Left hindlimb (tissue), 1 donor: ENCODE data around the gene SMOC2.
"Not testable (repeated sequence)": the region's sequence is repeated elsewhere in the genome, so short reads cannot be mapped to it uniquely, and the experiment has no call there.

Experiments
- DNase-seq: peaks from one replicate; pipeline ENCODE4 v3.0.0-alpha.2; 2018

Gene SMOC2

GRCh38 chr6:168692193-168692914, 251.4 kb downstream of the SMOC2 start:
- DNase-seq: no peak

DNA sequence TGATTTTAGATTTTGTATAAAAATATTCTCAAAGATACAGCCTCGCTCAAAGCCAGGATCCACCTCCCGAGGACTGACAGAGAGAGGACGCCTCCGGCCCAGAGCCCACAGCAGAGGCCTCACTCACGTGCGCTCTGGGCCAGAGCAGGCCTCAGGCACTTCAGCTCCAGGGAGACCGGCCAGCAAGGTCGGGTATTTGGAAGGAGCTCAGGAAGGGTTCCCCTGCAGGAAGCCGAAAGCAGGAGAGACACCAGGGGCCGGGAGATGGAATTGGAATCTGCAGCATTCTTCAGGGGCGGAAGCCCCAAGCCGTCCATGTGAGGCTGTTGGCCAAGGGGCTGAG, 251.9 kb downstream of the SMOC2 start:
- not testable (repeated sequence) for DNase-seq

GRCh38 chr6:168694797-168695196, 253.8 kb downstream of the SMOC2 start:
- DNase-seq: not testable (repeated sequence)

- no peak for DNase-seq
Observed at GRCh38 chr6:168695701-168696100, 254.7 kb downstream of the SMOC2 start.

- DNase-seq: no peak
Observed at GRCh38 chr6:168698923-168699322, 257.9 kb downstream of the SMOC2 start.

- DNase-seq: peak; percentile 87
Observed at GRCh38 chr6:168699631-168700295, 258.8 kb downstream of the SMOC2 start.

DNA sequence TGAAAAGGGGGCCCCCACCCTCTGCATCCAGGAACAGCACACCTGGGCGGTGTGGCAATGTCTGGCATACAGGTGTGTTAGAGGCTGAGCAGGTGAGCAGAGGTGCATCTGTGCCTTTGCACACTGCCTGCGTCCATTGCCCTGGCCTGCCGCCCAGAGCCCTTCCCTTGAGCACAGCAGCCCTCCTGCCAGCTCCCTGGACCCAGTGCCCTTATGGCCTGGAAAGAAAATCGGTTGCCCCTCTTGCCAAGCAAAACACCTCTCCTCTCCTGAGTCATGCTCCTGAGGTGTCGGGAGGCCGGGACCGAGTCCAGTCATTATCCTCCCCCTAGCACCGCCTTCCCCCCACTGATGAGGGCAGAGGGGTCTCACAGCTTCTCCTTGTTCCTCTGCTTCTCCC, 259.9 kb downstream of the SMOC2 start:
- DNase-seq: no peak

- no peak for DNase-seq
Observed at GRCh38 chr6:168703990-168704389, 263.0 kb downstream of the SMOC2 start.

DNA sequence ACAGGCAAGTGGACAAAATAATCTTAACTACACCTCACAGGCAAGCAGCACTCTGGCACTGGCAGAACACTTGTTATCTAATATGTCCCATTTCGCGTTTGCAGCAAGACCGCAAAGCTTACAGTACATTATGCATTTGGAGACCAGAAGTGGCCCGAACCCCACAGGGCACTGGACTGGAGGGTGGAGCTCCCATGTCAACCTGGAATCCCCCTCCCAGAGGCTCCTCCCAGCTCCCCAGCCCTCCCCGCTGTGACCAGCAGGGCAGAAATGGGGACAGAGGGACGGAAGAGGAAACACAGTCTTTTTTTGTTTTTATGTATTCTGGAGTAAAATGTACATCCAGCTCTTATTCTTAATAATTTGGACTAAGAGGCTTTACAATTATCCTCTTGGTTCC, 263.7 kb downstream of the SMOC2 start:
- DNase-seq: no peak

DNA sequence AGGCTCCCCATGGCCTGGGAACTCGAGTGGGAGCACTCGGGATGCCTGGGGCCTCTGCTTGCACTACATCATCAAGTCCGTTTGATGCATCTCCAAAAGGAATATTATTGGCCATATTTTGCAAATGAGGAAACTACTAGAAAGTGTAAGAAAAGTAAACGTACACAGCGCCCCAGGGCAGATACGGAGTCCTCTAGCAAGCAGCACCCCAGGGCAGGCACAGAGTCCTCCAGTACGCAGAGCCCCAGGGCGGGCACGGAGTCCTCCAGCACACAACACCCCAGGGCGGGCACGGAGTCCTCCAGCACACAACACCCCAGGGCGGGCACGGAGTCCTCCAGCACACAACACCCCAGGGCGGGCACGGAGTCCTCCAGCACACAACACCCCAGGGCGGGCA, 264.3 kb downstream of the SMOC2 start:
- not testable (repeated sequence) for DNase-seq

DNA sequence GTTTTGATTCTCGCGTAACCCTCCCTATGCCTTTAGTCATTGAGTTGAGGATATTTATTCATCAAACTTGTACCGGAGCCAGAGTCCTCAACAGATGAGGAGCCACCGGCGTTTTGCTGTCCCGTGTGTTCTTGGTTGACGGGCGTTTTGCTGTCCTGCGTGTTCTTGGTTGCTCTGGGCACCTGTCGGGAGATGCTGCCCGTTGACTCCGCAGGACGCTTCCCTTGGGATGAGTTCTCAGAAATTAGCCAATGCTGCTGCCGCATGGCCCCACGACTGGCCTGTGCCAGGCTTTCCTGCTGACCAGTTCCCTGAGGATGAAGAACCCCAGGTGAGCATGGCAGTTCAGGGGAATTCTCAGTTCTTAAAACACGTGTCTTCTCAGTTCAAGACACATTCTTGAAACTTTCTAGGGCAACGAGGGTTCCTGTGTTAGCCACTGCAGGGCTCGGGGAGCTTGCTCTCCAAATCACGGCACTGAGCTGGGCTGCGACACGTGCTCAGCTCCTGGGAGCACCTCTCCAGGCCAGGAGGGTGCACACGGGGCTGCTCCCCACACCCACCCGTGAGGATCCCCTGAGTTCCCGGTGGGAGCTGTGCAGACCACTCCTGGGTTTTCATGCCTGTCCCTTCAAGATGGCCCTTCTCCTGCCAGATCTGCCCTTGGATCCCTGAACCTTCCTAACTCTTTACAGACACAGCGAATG, 265.6 kb downstream of the SMOC2 start:
- no peak for DNase-seq

DNA sequence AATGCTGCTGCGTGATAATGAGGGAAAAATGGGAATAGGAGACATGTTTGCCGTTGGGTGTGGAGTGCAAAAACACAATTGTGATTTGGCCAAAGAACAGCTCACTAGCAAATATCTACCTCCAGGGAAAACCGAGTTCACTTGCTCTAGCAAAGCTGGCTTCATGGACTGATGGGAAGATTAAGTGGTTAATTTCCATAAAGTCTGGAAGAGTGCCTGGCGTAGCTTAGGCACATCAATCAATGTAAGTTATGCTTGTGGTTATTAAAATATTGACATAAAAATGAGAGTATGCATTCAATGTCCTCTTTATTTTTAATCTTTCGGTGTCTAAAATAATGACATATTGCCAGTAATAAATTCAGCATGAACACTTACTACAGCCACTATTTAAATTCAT, 267.5 kb downstream of the SMOC2 start:
- no peak for DNase-seq

GRCh38 chr6:168708984-168709383, 268.0 kb downstream of the SMOC2 start:
- DNase-seq: no peak

DNA sequence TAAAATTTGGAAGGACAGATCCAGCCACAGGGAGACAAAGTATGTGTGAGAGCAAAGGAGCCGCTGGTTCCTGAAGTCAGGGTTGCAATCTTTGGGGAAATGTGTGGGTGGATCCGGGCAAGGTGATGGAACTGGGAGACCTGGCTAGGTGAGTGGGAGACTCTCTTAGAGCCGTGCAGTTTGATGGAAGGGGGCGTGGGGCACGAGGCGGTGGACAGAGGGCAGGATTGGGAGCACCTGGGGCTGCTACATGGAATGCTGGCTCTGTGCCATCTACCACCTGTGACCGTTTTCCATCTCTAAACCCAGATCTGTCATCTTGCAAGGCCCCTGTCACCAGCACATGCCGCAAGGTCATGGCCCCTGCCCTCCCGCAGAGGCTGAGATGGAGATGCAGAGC, 268.4 kb downstream of the SMOC2 start:
- DNase-seq: no peak

- no peak for DNase-seq
Observed at GRCh38 chr6:168709991-168710390, 269.0 kb downstream of the SMOC2 start.

- DNase-seq: no peak
Observed at GRCh38 chr6:168711049-168711640, 270.2 kb downstream of the SMOC2 start.

- no peak for DNase-seq
Observed at GRCh38 chr6:168711666-168712300, 270.8 kb downstream of the SMOC2 start.

- no peak for DNase-seq
Observed at GRCh38 chr6:168712993-168713392, 272.0 kb downstream of the SMOC2 start.

DNA sequence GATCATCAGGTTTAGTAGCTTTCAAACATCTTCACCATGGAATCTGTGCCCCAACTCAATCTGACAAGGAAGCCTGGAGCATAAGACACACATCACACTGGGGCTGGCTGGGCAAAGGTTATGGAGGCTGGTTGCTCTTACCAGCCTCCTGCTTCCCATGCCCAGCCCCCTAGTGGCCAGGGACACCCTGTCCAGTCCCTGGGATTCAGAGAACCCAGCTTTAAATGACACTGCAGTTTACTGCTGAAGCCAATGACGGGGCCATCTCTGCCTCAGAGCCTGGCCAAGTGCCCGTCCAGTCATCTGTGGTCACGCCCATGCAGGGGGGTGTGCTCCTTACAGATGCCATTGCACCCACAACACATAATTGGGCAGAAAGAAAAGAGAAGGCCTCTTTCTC, 272.9 kb downstream of the SMOC2 start:
- no peak for DNase-seq

DNA sequence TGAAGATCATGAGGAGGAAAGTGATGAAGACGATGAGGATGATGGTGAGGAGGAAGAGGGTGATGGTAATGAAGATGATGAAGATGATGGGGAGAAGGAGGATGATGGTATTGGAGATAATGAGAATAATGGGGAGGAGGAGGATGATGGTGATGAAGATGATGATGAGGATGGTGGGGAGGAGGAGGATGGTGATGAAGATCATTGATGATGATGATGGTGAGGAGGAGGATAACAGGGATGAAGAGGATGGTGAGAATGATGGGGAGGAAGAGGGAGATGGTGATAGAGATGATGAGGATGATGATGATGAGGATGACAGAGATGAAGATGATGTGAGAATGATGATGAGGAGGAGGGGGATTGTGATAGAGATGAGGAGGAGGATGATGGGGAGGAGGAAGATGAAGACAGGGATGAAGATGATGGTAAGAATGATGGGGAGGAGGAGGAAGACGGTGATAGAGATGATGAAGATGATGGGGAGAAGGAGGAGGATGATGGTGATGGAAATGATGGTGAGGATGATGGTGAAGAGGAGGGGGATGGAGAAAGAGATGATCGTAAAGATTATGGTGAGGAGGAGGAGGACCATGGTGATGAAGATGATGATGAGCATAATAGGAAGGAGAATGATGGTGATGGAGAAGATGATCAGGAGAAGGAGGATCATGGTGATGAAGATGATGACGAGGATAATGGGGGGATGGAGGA, 273.7 kb downstream of the SMOC2 start:
- no peak for DNase-seq

DNA sequence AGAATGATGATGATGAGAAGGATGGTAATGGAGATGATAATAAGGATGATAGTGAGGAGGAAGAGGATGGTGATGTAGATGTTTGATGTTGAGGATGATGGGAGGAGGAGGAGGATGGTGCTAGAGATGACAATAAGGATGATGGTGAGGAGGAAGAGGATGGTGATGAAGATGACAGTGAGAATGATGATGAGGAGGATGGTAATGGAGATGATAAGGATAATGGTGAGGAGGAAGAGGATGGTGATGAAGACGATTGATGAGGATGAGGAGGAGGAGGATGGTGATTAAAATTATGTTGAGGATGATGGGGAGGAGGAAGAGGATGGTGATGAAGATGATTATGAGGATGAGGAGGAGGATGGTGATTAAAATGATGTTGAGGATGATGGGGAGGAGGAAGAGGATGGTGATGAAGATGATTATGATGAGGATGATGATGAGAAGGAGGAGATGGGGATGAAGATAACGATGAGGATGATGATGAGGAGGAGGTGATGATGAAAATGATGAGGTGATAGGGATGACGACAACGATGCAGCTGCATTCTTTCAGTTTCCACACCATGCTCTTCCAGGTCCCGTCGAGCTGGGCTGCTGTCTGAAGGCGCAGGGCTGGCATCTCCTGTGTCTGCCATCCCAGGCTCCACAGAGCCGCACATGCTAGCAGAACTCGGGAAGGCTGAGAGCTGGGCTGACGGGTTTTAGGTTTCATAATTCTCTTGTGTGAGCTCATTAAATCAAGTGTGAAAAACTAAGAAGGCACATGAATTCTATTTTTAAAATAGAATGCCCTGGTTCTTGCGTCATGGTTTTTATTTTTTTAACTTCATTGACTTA, 274.9 kb downstream of the SMOC2 start:
- no peak for DNase-seq

- DNase-seq: no peak
Observed at GRCh38 chr6:168716581-168716980, 275.6 kb downstream of the SMOC2 start.
